Measurements from ENCODE around the gene CD7. TPM values are rescaled to one million over a fixed set of nuclear protein-coding genes. Genes with fewer than 3 reads are reported as not detected.

The CD7 gene
- total and polyA plus RNA-seq, 2 donors (not counting 3 experiments of a cell fraction or from before 2014, with no cell fraction given): not detected

- no TSS peak for BruUV-seq (replicated peaks)
- H3K4me1 ChIP-seq (ENCODE audit: control insufficient read depth, extremely low read depth, insufficient read depth, low read length): no peaks in the 10 kb centered on the region
Measured at GRCh38 chr17:82310877-82311276, 6.5 kb downstream of the CD7 start.

More at GRCh38 chr17:82310877-82311276, 6.5 kb downstream of the CD7 start:
- DNase-seq (ENCODE audit: low read depth, low spot score) (no peak), FAIRE-seq (no peak)
- dilution Hi-C loops (cut with MboI; ENCODE audit: extremely low pct_ligation_motif_present, low sequenced_read_pairs) (no loop called here), intact Hi-C loops (cut with micrococcal nuclease) (no loop called here)
- peaks cover 2 to 3% of the 10 kb centered on the region in 2 experiments for H3K27me3 ChIP-seq (ENCODE audit: control insufficient read depth in 2 of 2, insufficient read depth in 2 of 2, low read length in 2 of 2)
- no peaks in the 10 kb centered on the region for H3K36me3 ChIP-seq (ENCODE audit: control insufficient read depth in 2 of 2, extremely low read depth in 1 of 2, insufficient read depth in 2 of 2, low read length in 2 of 2)
- no peak overlapping the region for H3K4me3 ChIP-seq (replicated peaks in 1 of 3; ENCODE audit: insufficient read depth in 1 of 3, low read depth in 1 of 3, low read length in 3 of 3)
- ChIA-PET POLR2A (no interaction called here), CTCF (interaction anchor here (0.7 kb wide), 1 partner anchor 10 kb away, joined by 3 read pairs; no protein-coding TSS in a partner anchor)
- H3K9me1 ChIP-seq (replicated peaks; ENCODE audit: control insufficient read depth, extremely low read depth, insufficient read depth, low read length): no peaks in the 10 kb centered on the region
- no peak overlapping the region for H3K27ac ChIP-seq (ENCODE audit: insufficient read depth, low read depth, low read length)
- no peak overlapping the region for H3K9ac ChIP-seq (replicated peaks; ENCODE audit: extremely low read depth, insufficient read depth, low read length)
- no peak overlapping the region for H2AFZ ChIP-seq (ENCODE audit: low read depth, low read length)
- no peak for TF ChIP-seq POLR2AphosphoS5 (IDR thresholded peaks at IDR 0.05; ENCODE audit: insufficient read depth, low read depth, low read length)
- no peak for TF ChIP-seq JUN (IDR thresholded peaks at IDR 0.05; ENCODE audit: borderline replicate concordance, insufficient read depth, insufficient read length, low read depth)
- TF ChIP-seq CTCF (IDR thresholded peaks at IDR 0.05; ENCODE audit: extremely low read depth in 1 of 2, insufficient read depth in 1 of 2, low read depth in 1 of 2, low read length in 2 of 2): no peak
- no peak overlapping the region for H3K4me2 ChIP-seq (ENCODE audit: insufficient read depth, low read length)
- H3K79me2 ChIP-seq (ENCODE audit: control insufficient read depth, insufficient read depth, low read length): no peaks in the 10 kb centered on the region
- H4K20me1 ChIP-seq (replicated peaks; ENCODE audit: control insufficient read depth, extremely low read depth, insufficient read depth, low read length): no peaks in the 10 kb centered on the region
- no peaks in the 10 kb centered on the region for H3K9me3 ChIP-seq (replicated peaks; ENCODE audit: control insufficient read depth, insufficient read depth, low read length)

Data from endothelial cell of umbilical vein (primary cell).